ENCODE data around the gene CDK3. TPM values are rescaled to one million over a fixed set of nuclear protein-coding genes. Genes with fewer than 3 reads are reported as not detected.

Gene CDK3
- total and polyA plus RNA-seq, 2 donors (not counting 3 experiments of a cell fraction or from before 2014, with no cell fraction given) = 8.5 to 8.7 TPM

DNA sequence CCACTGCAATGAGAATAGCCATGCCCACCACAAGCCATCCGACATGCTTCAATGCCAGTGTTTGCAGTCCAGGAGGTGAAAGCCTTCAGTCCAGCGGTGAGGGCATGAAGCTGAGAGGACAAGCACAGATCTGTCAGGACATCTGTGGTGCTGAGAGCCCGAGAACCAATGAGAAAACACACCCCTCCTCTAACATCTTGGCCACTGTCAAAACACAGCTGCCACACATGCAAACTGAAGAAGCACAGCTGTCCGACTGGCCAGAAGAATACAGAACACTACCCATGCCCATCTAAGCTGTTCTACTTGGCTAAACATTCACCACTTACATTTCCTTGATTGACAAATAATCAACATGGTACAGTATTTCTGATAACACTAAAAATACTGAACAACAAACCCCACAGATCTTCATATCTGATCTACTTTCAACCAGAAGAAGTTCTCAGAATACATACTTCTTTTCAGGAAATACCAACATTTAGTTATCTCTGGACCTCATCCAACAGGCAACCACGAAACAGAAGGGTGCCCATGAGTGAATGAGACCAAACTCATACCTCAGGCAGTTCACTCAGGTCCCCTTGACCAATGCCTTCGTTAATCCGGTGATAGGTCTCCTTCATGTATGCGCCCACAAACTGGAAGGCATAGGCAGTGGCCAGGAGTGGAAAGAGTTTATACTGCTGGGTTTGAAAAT lies 49.6 kb upstream of the CDK3 start:
- Histone ChIP-seq H3K4me1 (ENCODE audit: control insufficient read depth, extremely low read depth, insufficient read depth, low read length) (peaks cover 13% of the 10 kb centered on the region), H3K9me1 (replicated peaks; ENCODE audit: control insufficient read depth, extremely low read depth, insufficient read depth, low read length) (no peaks in the 10 kb centered on the region), H3K4me2 (ENCODE audit: insufficient read depth, low read length) (no peak overlapping the region), H3K79me2 (ENCODE audit: control insufficient read depth, insufficient read depth, low read length) (no peaks in the 10 kb centered on the region), H4K20me1 (replicated peaks; ENCODE audit: control insufficient read depth, extremely low read depth, insufficient read depth, low read length) (no peaks in the 10 kb centered on the region), H3K27ac (ENCODE audit: insufficient read depth, low read depth, low read length) (no peak overlapping the region), H3K36me3 (ENCODE audit: control insufficient read depth in 2 of 2, extremely low read depth in 1 of 2, insufficient read depth in 2 of 2, low read length in 2 of 2) (peaks cover 19 to 37% of the 10 kb centered on the region in 2 experiments), H3K27me3 (ENCODE audit: control insufficient read depth in 2 of 2, insufficient read depth in 2 of 2, low read length in 2 of 2) (no peaks in the 10 kb centered on the region), H3K9me3 (replicated peaks; ENCODE audit: control insufficient read depth, insufficient read depth, low read length) (no peaks in the 10 kb centered on the region), H3K4me3 (replicated peaks in 1 of 3; ENCODE audit: insufficient read depth in 1 of 3, low read depth in 1 of 3, low read length in 3 of 3) (no peak overlapping the region), H2AFZ (ENCODE audit: low read depth, low read length) (no peak overlapping the region), H3K9ac (replicated peaks; ENCODE audit: extremely low read depth, insufficient read depth, low read length) (no peak overlapping the region)
- BruUV-seq (replicated peaks) = no TSS peak
- dilution Hi-C loops (cut with MboI; ENCODE audit: extremely low pct_ligation_motif_present, low sequenced_read_pairs) (no loop called here), intact Hi-C loops (cut with micrococcal nuclease) (no loop called here)
- POLR2A ChIA-PET = no interaction called here
- DNase-seq (ENCODE audit: low read depth, low spot score) = peak; percentile 34
- TF ChIP-seq POLR2AphosphoS5 (IDR thresholded peaks at IDR 0.05; ENCODE audit: insufficient read depth, low read depth, low read length) (no peak), MYC (IDR thresholded peaks at IDR 0.05; ENCODE audit: low read depth, low read length) (no peak), POLR2A (IDR thresholded peaks at IDR 0.05; ENCODE audit: low read depth, low read length) (no peak), FOS (IDR thresholded peaks at IDR 0.05; ENCODE audit: borderline replicate concordance, insufficient read depth, low read length) (no peak), GATA2 (IDR thresholded peaks at IDR 0.05; ENCODE audit: insufficient read depth, insufficient read length, low read depth, low read length) (no peak), EZH2 (IDR thresholded peaks at IDR 0.05; ENCODE audit: borderline replicate concordance, low read depth, low read length, severe bottlenecking) (no peak), JUN (IDR thresholded peaks at IDR 0.05; ENCODE audit: borderline replicate concordance, insufficient read depth, insufficient read length, low read depth) (no peak)
- TF ChIP-seq, protein P1, sequence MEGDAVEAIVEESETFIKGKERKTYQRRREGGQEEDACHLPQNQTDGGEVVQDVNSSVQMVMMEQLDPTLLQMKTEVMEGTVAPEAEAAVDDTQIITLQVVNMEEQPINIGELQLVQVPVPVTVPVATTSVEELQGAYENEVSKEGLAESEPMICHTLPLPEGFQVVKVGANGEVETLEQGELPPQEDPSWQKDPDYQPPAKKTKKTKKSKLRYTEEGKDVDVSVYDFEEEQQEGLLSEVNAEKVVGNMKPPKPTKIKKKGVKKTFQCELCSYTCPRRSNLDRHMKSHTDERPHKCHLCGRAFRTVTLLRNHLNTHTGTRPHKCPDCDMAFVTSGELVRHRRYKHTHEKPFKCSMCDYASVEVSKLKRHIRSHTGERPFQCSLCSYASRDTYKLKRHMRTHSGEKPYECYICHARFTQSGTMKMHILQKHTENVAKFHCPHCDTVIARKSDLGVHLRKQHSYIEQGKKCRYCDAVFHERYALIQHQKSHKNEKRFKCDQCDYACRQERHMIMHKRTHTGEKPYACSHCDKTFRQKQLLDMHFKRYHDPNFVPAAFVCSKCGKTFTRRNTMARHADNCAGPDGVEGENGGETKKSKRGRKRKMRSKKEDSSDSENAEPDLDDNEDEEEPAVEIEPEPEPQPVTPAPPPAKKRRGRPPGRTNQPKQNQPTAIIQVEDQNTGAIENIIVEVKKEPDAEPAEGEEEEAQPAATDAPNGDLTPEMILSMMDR (IDR thresholded peaks at IDR 0.05; ENCODE audit: extremely low read depth in 1 of 2, insufficient read depth in 1 of 2, low read depth in 1 of 2, low read length in 2 of 2) = no peak
- TF ChIP-seq, protein P2, sequence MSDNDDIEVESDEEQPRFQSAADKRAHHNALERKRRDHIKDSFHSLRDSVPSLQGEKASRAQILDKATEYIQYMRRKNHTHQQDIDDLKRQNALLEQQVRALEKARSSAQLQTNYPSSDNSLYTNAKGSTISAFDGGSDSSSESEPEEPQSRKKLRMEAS (IDR thresholded peaks at IDR 0.05; ENCODE audit: insufficient read depth, insufficient read length) = no peak
- no peak for FAIRE-seq
- CTCF ChIA-PET = interaction anchor here (0.6 to 1.5 kb wide), 3 partner anchors 10 to 54 kb away, joined by 3 to 4 read pairs (median 3); no protein-coding TSS in a partner anchor
